K562 (cell line): ENCODE data around the gene MYL12A.

Experiments
- CEBPB ChIP-seq: fragments of 450-650 bp; IDR thresholded peaks from 2 replicates; pipeline ENCODE4 v1.6.1; 2016; ENCODE audit warnings: missing genetic modification characterization, missing compliant biosample characterization
- EZH2 ChIP-seq: IDR thresholded peaks from 2 replicates; pipeline ENCODE4 v1.6.1; 2012; ENCODE audit warnings: low read depth, mild to moderate bottlenecking, inconsistent platforms, low read length, borderline replicate concordance
- POLR2A ChIP-seq: fragments of 450-650 bp; conservative IDR thresholded peaks from 2 replicates; pipeline ENCODE4 v1.6.1; 2016
- SETDB1 ChIP-seq: IDR thresholded peaks from one replicate; pipeline ENCODE4 v1.6.1; 2012; ENCODE audit warnings: low read length, control low read depth, inconsistent platforms
- SP1 ChIP-seq: sonication (generic); formaldehyde crosslinking; IDR thresholded peaks from 2 replicates; pipeline ENCODE4 v1.8.1; 2022; ENCODE audit warnings: mild to moderate bottlenecking, missing genetic modification reagents
- SRSF9 ChIP-seq: fragments of 200-400 bp; formaldehyde crosslinking; IDR thresholded peaks from 2 replicates; pipeline ENCODE4 v1.6.1; 2017; ENCODE audit warnings: low read depth, low read length, borderline replicate concordance
- ZBTB11 ChIP-seq, 3 experiments: fragments of 200-800 bp in 1 of 3; fragments of 250-450 bp in 1 of 3; fragments of 450-650 bp in 1 of 3; sonication (Bioruptor Pico) in 1 of 3; sonication (Bioruptor generic) in 1 of 3; formaldehyde crosslinking in 1 of 3; IDR thresholded peaks; 2 replicates each; pipeline versions ENCODE4 v1.6.1 to v1.8.0; 2016 to 2022; ENCODE audit warnings: mild to moderate bottlenecking in 2 of 3, missing genetic modification characterization in 2 of 3, missing compliant biosample characterization in 1 of 3, moderate library complexity in 1 of 3
- ZBTB49 ChIP-seq: sonication (generic); formaldehyde crosslinking; IDR thresholded peaks from 2 replicates; pipeline ENCODE4 v1.8.0; 2022; ENCODE audit warnings: missing genetic modification reagents, mild to moderate bottlenecking, borderline replicate concordance
- ZNF232 ChIP-seq: sonication (generic); formaldehyde crosslinking; IDR thresholded peaks from 2 replicates; pipeline ENCODE4 v1.8.0; 2022; ENCODE audit warnings: mild to moderate bottlenecking, missing genetic modification reagents

- TF ChIP-seq SP1 (CRISPR knock-in tag) (peak; percentile 88), SRSF9 (no peak), SETDB1 (no peak), CEBPB (peak; percentile 70; the same call in 1 of the 2 replicates), POLR2A (no peak), ZBTB49 (CRISPR knock-in tag) (no peak), ZBTB11 (CRISPR knock-in tag; IDR thresholded peaks at IDR 0.05) (no peak), ZNF232 (CRISPR knock-in tag) (no peak), EZH2 (no peak)
Observed at GRCh38 chr18:3245853-3246634, 1.6 kb upstream of the MYL12A start.
